ENCODE results near the gene ATAD1.
"Not testable (repeated sequence)": the region's sequence is repeated elsewhere in the genome, so short reads cannot be mapped to it uniquely, and the experiment has no call there.

ATAD1 gene

GRCh38 chr10:87850742-87851205, 32.7 kb upstream of the ATAD1 start:
- DNase-seq (ENCODE audit: low spot score): peak; percentile 36
- peak; percentile 34 for TF ChIP-seq CTCF (IDR thresholded peaks at IDR 0.05; ENCODE audit: extremely low read depth, missing control alignments)

- no peak for DNase-seq (ENCODE audit: low spot score)
- no peak for TF ChIP-seq CTCF (IDR thresholded peaks at IDR 0.05; ENCODE audit: extremely low read depth, missing control alignments)
Measured at GRCh38 chr10:87849001-87849400, 31.0 kb upstream of the ATAD1 start.

- no peak for TF ChIP-seq CTCF (IDR thresholded peaks at IDR 0.05; ENCODE audit: extremely low read depth, missing control alignments)
Measured at GRCh38 chr10:87847550-87847949, 29.5 kb upstream of the ATAD1 start.

GRCh38 chr10:87846711-87847110, 28.7 kb upstream of the ATAD1 start:
- not testable (repeated sequence) for DNase-seq (ENCODE audit: low spot score)

More at GRCh38 chr10:87847550-87847949, 29.5 kb upstream of the ATAD1 start:
- DNase-seq (ENCODE audit: low spot score): no peak

GRCh38 chr10:87846023-87846422, 28.0 kb upstream of the ATAD1 start:
- DNase-seq (ENCODE audit: low spot score): no peak

GRCh38 chr10:87845624-87845998, 27.6 kb upstream of the ATAD1 start:
- no peak for DNase-seq (ENCODE audit: low spot score)
- TF ChIP-seq CTCF (IDR thresholded peaks at IDR 0.05; ENCODE audit: extremely low read depth, missing control alignments): no peak

More at GRCh38 chr10:87846023-87846422, 28.0 kb upstream of the ATAD1 start:
- no peak for TF ChIP-seq CTCF (IDR thresholded peaks at IDR 0.05; ENCODE audit: extremely low read depth, missing control alignments)

GRCh38 chr10:87844837-87845623, 27.0 kb upstream of the ATAD1 start:
- no peak for DNase-seq (ENCODE audit: low spot score)
- TF ChIP-seq CTCF (IDR thresholded peaks at IDR 0.05; ENCODE audit: extremely low read depth, missing control alignments): no peak

GRCh38 chr10:87843714-87844113, 25.7 kb upstream of the ATAD1 start:
- no peak for TF ChIP-seq CTCF (IDR thresholded peaks at IDR 0.05; ENCODE audit: extremely low read depth, missing control alignments)
- no peak for DNase-seq (ENCODE audit: low spot score)
